Trophoblast cell (in vitro differentiated cells and primary cell): Measurements from ENCODE around the gene SIPA1L3.

Experiments used
- DNase-seq, 2 donors: peaks; one replicate each; pipeline ENCODE4 v3.0.0-alpha.2; 2016
- H2AFZ ChIP-seq: 2 replicates; pipeline ENCODE4 v1.6.1; 2013; ENCODE audit warnings: low read length, moderate library complexity, mild to moderate bottlenecking; ENCODE audit not compliant: insufficient read depth, poor library complexity
- H2AK5ac ChIP-seq: 2 replicates; pipeline ENCODE4 v1.6.1; 2013; ENCODE audit warnings: mild to moderate bottlenecking, low read length
- H2BK120ac ChIP-seq: 2 replicates; pipeline ENCODE4 v1.6.1; 2013; ENCODE audit warnings: low read length, mild to moderate bottlenecking, moderate library complexity; ENCODE audit not compliant: insufficient read depth, poor library complexity
- H2BK12ac ChIP-seq: 2 replicates; pipeline ENCODE4 v1.6.1; 2013; ENCODE audit warnings: mild to moderate bottlenecking, low read length, moderate library complexity
- H2BK5ac ChIP-seq: 2 replicates; pipeline ENCODE4 v1.6.1; 2013; ENCODE audit warnings: low read length, low read depth, moderate library complexity, mild to moderate bottlenecking; ENCODE audit not compliant: poor library complexity
- H3K14ac ChIP-seq: 2 replicates; pipeline ENCODE4 v1.6.1; 2013; ENCODE audit warnings: mild to moderate bottlenecking, low read length
- H3K18ac ChIP-seq: 2 replicates; pipeline ENCODE4 v1.6.1; 2013; ENCODE audit warnings: mild to moderate bottlenecking, low read length
- H3K23ac ChIP-seq: 2 replicates; pipeline ENCODE4 v1.6.1; 2013; ENCODE audit warnings: low read length
- H3K27ac ChIP-seq: 2 replicates; pipeline ENCODE4 v1.5.1; 2013; ENCODE audit warnings: low read depth, mild to moderate bottlenecking, inconsistent platforms, low read length, moderate library complexity
- H3K27me3 ChIP-seq: 2 replicates; pipeline ENCODE4 v1.6.1; 2013; ENCODE audit warnings: inconsistent platforms, mild to moderate bottlenecking, low read length, moderate library complexity; ENCODE audit not compliant: insufficient read depth
- H3K36me3 ChIP-seq, 2 experiments: 1 replicate in 1 of 2; 2 replicates in 1 of 2; pipeline ENCODE4 v1.6.1; 2013; ENCODE audit warnings: low read length in 2 of 2, mild to moderate bottlenecking in 2 of 2, moderate library complexity in 1 of 2; ENCODE audit not compliant: insufficient read depth in 2 of 2, control insufficient read depth in 1 of 2
- H3K4ac ChIP-seq: 2 replicates; pipeline ENCODE4 v1.6.1; 2013; ENCODE audit warnings: low read depth, mild to moderate bottlenecking, low read length, moderate library complexity
- H3K4me1 ChIP-seq, 2 experiments: 1 replicate in 1 of 2; 2 replicates in 1 of 2; pipeline ENCODE4 v1.6.1; 2013; ENCODE audit warnings: low read length in 2 of 2, mild to moderate bottlenecking in 2 of 2, moderate library complexity in 1 of 2; ENCODE audit not compliant: insufficient read depth in 2 of 2, control insufficient read depth in 1 of 2
- H3K4me2 ChIP-seq: 2 replicates; pipeline ENCODE4 v1.6.1; 2013; ENCODE audit warnings: inconsistent platforms, mild to moderate bottlenecking, low read length, moderate library complexity
- H3K4me3 ChIP-seq: 2 replicates; pipeline ENCODE4 v1.5.1; 2013; ENCODE audit warnings: mild to moderate bottlenecking, low read depth, low read length, inconsistent platforms
- H3K79me1 ChIP-seq: one replicate; pipeline ENCODE4 v1.6.1; 2013; ENCODE audit warnings: low read length
- H3K79me2 ChIP-seq: 2 replicates; pipeline ENCODE4 v1.6.1; 2013; ENCODE audit warnings: low read length, mild to moderate bottlenecking; ENCODE audit not compliant: control insufficient read depth, insufficient read depth, poor library complexity
- H3K9ac ChIP-seq: 2 replicates; pipeline ENCODE4 v1.6.1; 2013; ENCODE audit warnings: mild to moderate bottlenecking, low read length
- H3K9me3 ChIP-seq: 2 replicates; pipeline ENCODE4 v1.6.1; 2013; ENCODE audit warnings: low read depth, mild to moderate bottlenecking, control low read depth, inconsistent platforms, low read length; ENCODE audit not compliant: insufficient read depth
- H4K12ac ChIP-seq: 2 replicates; pipeline ENCODE4 v1.6.1; 2013; ENCODE audit warnings: low read depth, mild to moderate bottlenecking, low read length, moderate library complexity
- H4K8ac ChIP-seq: 2 replicates; pipeline ENCODE4 v1.6.1; 2013; ENCODE audit warnings: low read depth, mild to moderate bottlenecking, low read length, moderate library complexity
- H4K91ac ChIP-seq: one replicate; pipeline ENCODE4 v1.6.1; 2013; ENCODE audit warnings: low read depth, mild to moderate bottlenecking, low read length, moderate library complexity
- WGBS: extraction: QIAGEN DNeasy Blood & Tissue Kit; methylation state at CpG from one replicate; pipeline ENCODE4 v1.1.7; 2013; ENCODE audit warnings: missing lambda C conversion rate; ENCODE audit not compliant: insufficient read length, insufficient coverage; ENCODE audit errors: extremely low coverage; 5-methylcytosine and 5-hydroxymethylcytosine counted together

The SIPA1L3 gene

GRCh38 chr19:38144667-38145066 lies 237.7 kb downstream of the SIPA1L3 start:
- no peak overlapping the region for H2BK5ac ChIP-seq
- no peak overlapping the region for H2AK5ac ChIP-seq
- H3K27ac ChIP-seq, result no peak overlapping the region
- H3K14ac ChIP-seq, result no peak overlapping the region
- no peak overlapping the region for H3K4me3 ChIP-seq
- no peak overlapping the region for H4K91ac ChIP-seq
- no peak overlapping the region for H4K12ac ChIP-seq
- H3K79me2 ChIP-seq, result no peaks in the 10 kb centered on the region
- no peak overlapping the region for H2AFZ ChIP-seq
- H3K79me1 ChIP-seq, result no peaks in the 10 kb centered on the region
- no peak for DNase-seq
- no peak overlapping the region for H2BK120ac ChIP-seq
- no peak overlapping the region for H3K4ac ChIP-seq
- no peaks in the 10 kb centered on the region for H3K4me1 ChIP-seq
- peaks cover 0 to 2% of the 10 kb centered on the region in 2 experiments for H3K36me3 ChIP-seq
- H3K9me3 ChIP-seq, result peaks cover 2% of the 10 kb centered on the region
- no peak overlapping the region for H3K23ac ChIP-seq
- H3K4me2 ChIP-seq, result no peak overlapping the region
- no CpG with 5 or more reads among the region's 6 CpGs for WGBS
- no peak overlapping the region for H2BK12ac ChIP-seq
- H3K18ac ChIP-seq, result no peak overlapping the region
- no peak overlapping the region for H4K8ac ChIP-seq
- no peaks in the 10 kb centered on the region for H3K27me3 ChIP-seq
- no peak overlapping the region for H3K9ac ChIP-seq

DNA sequence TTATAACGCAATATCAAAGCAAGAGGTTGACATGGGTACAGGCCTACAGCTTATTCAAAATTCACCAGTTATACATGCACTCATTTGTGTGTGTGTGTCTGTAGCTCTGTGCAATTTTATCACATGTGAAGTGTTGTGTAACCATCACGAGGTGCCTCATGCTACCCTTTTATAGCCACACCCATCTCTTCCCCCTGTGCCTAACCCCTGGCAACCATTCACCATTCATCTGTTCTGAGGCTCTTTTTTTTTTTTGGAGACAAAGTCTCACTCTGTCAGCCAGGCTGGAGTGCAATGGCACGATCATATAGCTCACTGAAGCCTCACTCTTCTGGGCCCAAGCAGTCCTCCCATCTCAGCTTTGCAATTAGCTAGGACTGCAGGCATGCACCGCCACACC lies 238.6 kb downstream of the SIPA1L3 start:
- DNase-seq, result no peak
- WGBS, result no CpG with 5 or more reads among the region's 4 CpGs
- H2BK120ac ChIP-seq, result no peak overlapping the region
- no peak overlapping the region for H3K9ac ChIP-seq
- no peaks in the 10 kb centered on the region for H3K79me1 ChIP-seq
- H3K36me3 ChIP-seq, result peaks cover 2% of the 10 kb centered on the region in 2 experiments
- H4K8ac ChIP-seq, result no peak overlapping the region
- no peak overlapping the region for H3K18ac ChIP-seq
- no peak overlapping the region for H3K4ac ChIP-seq
- no peaks in the 10 kb centered on the region for H3K4me1 ChIP-seq
- no peak overlapping the region for H3K4me3 ChIP-seq
- H2AFZ ChIP-seq, result no peak overlapping the region
- no peaks in the 10 kb centered on the region for H3K79me2 ChIP-seq
- H2BK12ac ChIP-seq, result no peak overlapping the region
- H4K12ac ChIP-seq, result no peak overlapping the region
- peaks cover 2% of the 10 kb centered on the region for H3K9me3 ChIP-seq
- H3K4me2 ChIP-seq, result no peak overlapping the region
- H3K27me3 ChIP-seq, result no peaks in the 10 kb centered on the region
- no peak overlapping the region for H2AK5ac ChIP-seq
- H3K14ac ChIP-seq, result no peak overlapping the region
- H3K23ac ChIP-seq, result no peak overlapping the region
- H3K27ac ChIP-seq, result no peak overlapping the region
- no peak overlapping the region for H4K91ac ChIP-seq
- no peak overlapping the region for H2BK5ac ChIP-seq

DNA sequence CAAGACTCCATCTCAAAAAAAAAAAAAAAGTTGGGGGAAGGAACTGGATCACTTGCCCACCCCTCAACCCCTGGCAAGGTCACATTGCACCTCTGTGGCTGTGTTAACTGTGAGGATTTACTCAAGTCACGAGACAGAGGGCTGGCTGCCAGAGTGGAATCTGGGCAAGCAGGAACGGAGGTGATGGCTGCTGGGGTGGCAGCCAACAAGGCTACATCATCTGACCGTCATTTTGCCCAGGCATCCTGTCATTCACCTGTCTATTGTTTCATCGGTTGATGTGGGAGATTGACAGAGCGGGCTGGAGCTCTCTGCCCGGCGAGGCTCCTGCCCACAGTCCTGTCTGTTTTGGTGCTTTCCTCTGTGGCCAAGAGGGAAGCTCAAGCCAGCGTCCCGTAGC lies 241.3 kb downstream of the SIPA1L3 start:
- Histone ChIP-seq H2AFZ (no peak overlapping the region), H3K27me3 (no peaks in the 10 kb centered on the region), H2BK5ac (no peak overlapping the region), H3K9me3 (peaks cover 2% of the 10 kb centered on the region), H2AK5ac (no peak overlapping the region), H3K14ac (no peak overlapping the region), H3K79me1 (no peaks in the 10 kb centered on the region), H3K18ac (no peak overlapping the region), H3K4me3 (no peak overlapping the region), H3K27ac (no peak overlapping the region), H3K4me1 (no peaks in the 10 kb centered on the region), H3K79me2 (no peaks in the 10 kb centered on the region), H4K12ac (no peak overlapping the region), H3K36me3 (peaks cover 14 to 18% of the 10 kb centered on the region in 2 experiments), H3K9ac (no peak overlapping the region), H4K8ac (no peak overlapping the region), H2BK120ac (no peak overlapping the region), H2BK12ac (no peak overlapping the region), H3K4ac (no peak overlapping the region), H4K91ac (no peak overlapping the region), H3K23ac (no peak overlapping the region), H3K4me2 (no peak overlapping the region)
- DNase-seq, result no peak
- WGBS, result no CpG with 5 or more reads among the region's 9 CpGs

GRCh38 chr19:38149661-38150061 lies 242.7 kb downstream of the SIPA1L3 start:
- Histone ChIP-seq H3K27me3 (no peaks in the 10 kb centered on the region), H3K23ac (no peak overlapping the region), H2AFZ (no peak overlapping the region), H3K79me2 (no peaks in the 10 kb centered on the region), H3K4me2 (no peak overlapping the region), H4K12ac (no peak overlapping the region), H2BK12ac (no peak overlapping the region), H4K8ac (no peak overlapping the region), H2AK5ac (no peak overlapping the region), H2BK120ac (no peak overlapping the region), H2BK5ac (no peak overlapping the region), H3K4me3 (no peak overlapping the region), H3K18ac (no peak overlapping the region), H3K9ac (no peak overlapping the region), H3K14ac (no peak overlapping the region), H4K91ac (no peak overlapping the region), H3K36me3 (peaks cover 14 to 18% of the 10 kb centered on the region in 2 experiments), H3K4ac (no peak overlapping the region), H3K4me1 (no peaks in the 10 kb centered on the region), H3K79me1 (no peaks in the 10 kb centered on the region), H3K27ac (no peak overlapping the region), H3K9me3 (peaks cover 2% of the 10 kb centered on the region)
- WGBS, result no CpG with 5 or more reads among the region's 6 CpGs
- DNase-seq, result no peak
